ENCODE results near the gene ATXN1. TPM values are rescaled to one million over a fixed set of nuclear protein-coding genes. Genes with fewer than 3 reads are reported as not detected.

Gene ATXN1
- total and polyA plus RNA-seq, 2 experiments from 2014 or later, result 4.8 to 9.1 TPM

- H3K9me2 ChIP-seq (ENCODE audit: insufficient read depth), result no peaks in the 10 kb centered on the region
- 0 out of 2 replicates have a peak, but pooled peaks cover 4% of the 10 kb centered on the region for H3K79me2 ChIP-seq (replicated peaks; ENCODE audit: insufficient read depth)
- Mint-ChIP-seq H3K4me1 (peaks cover 32% of the 10 kb centered on the region), H3K9me3 (no peaks in the 10 kb centered on the region), H3K36me3 (ENCODE audit: low read depth) (no peaks in the 10 kb centered on the region), H3K27me3 (ENCODE audit: insufficient read depth, low read depth, poor library complexity) (peaks cover 24% of the 10 kb centered on the region), H3K4me3 (peak overlapping the region; percentile 92), H3K27ac (no peak overlapping the region)
- no peaks in the 10 kb centered on the region for H3F3A ChIP-seq (replicated peaks; ENCODE audit: low read depth)
- peak overlapping the region; percentile 91 for H3K4me2 ChIP-seq
- no peak for ATAC-seq
- H3K27ac ChIP-seq (ENCODE audit: low read depth), result no peak overlapping the region
- peaks cover 16% of the 10 kb centered on the region for H3K27me3 ChIP-seq (ENCODE audit: insufficient read depth)
- TF ChIP-seq, protein P1, sequence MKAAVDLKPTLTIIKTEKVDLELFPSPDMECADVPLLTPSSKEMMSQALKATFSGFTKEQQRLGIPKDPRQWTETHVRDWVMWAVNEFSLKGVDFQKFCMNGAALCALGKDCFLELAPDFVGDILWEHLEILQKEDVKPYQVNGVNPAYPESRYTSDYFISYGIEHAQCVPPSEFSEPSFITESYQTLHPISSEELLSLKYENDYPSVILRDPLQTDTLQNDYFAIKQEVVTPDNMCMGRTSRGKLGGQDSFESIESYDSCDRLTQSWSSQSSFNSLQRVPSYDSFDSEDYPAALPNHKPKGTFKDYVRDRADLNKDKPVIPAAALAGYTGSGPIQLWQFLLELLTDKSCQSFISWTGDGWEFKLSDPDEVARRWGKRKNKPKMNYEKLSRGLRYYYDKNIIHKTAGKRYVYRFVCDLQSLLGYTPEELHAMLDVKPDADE (IDR thresholded peaks at IDR 0.05), result no peak
- TF ChIP-seq, protein P2, sequence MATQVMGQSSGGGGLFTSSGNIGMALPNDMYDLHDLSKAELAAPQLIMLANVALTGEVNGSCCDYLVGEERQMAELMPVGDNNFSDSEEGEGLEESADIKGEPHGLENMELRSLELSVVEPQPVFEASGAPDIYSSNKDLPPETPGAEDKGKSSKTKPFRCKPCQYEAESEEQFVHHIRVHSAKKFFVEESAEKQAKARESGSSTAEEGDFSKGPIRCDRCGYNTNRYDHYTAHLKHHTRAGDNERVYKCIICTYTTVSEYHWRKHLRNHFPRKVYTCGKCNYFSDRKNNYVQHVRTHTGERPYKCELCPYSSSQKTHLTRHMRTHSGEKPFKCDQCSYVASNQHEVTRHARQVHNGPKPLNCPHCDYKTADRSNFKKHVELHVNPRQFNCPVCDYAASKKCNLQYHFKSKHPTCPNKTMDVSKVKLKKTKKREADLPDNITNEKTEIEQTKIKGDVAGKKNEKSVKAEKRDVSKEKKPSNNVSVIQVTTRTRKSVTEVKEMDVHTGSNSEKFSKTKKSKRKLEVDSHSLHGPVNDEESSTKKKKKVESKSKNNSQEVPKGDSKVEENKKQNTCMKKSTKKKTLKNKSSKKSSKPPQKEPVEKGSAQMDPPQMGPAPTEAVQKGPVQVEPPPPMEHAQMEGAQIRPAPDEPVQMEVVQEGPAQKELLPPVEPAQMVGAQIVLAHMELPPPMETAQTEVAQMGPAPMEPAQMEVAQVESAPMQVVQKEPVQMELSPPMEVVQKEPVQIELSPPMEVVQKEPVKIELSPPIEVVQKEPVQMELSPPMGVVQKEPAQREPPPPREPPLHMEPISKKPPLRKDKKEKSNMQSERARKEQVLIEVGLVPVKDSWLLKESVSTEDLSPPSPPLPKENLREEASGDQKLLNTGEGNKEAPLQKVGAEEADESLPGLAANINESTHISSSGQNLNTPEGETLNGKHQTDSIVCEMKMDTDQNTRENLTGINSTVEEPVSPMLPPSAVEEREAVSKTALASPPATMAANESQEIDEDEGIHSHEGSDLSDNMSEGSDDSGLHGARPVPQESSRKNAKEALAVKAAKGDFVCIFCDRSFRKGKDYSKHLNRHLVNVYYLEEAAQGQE (IDR thresholded peaks at IDR 0.05; ENCODE audit: unreplicated experiment), result no peak
- TF ChIP-seq NANOG (IDR thresholded peaks at IDR 0.05; ENCODE audit: borderline replicate concordance) (no peak), ZNF114 (CRISPR knock-in tag; IDR thresholded peaks at IDR 0.05) (no peak), EZH2 (IDR thresholded peaks at IDR 0.05; ENCODE audit: low read depth, unreplicated experiment) (no peak), CTCF (conservative IDR thresholded peaks at IDR 0.05; ENCODE audit: low read depth in 2 of 2) (no peak)
- peak overlapping the region; percentile 68 for H3K4me3 ChIP-seq
- H2AFZ ChIP-seq, result no peak overlapping the region
- H3K36me3 ChIP-seq (ENCODE audit: insufficient read depth), result no peaks in the 10 kb centered on the region
- DNase-seq (ENCODE audit: low spot score), result peak; percentile 51
- H4K20me1 ChIP-seq (replicated peaks; ENCODE audit: insufficient read depth), result no peaks in the 10 kb centered on the region
- H3K4me1 ChIP-seq (ENCODE audit: insufficient read depth), result peaks cover 10% of the 10 kb centered on the region
Measured at GRCh38 chr6:16758163-16758975, 2.9 kb downstream of the ATXN1 start.

DNA sequence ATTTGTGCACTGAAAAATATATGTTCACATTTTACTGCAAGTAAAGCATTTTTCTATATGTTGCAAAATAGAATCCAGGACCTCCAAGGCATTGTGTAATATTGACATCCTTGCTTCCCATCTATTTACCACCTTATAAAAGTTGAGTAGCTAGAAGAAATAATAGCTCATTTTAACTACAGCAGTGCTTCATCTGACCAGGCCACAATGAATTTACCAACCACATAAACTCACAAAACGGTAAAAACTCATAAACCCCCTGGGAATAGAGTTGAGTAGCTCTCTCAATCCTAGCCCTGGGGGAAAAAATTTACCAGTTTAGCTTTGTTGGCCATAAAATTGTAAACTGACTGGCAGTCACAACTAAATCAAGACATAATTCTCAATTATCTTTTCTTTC is 3.9 kb downstream of the ATXN1 start:
- ATAC-seq (no peak), DNase-seq (ENCODE audit: low spot score) (no peak)
- Histone ChIP-seq H3K9me2 (ENCODE audit: insufficient read depth) (no peaks in the 10 kb centered on the region), H3K4me2 (no peak overlapping the region), H2AFZ (no peak overlapping the region), H3K79me2 (replicated peaks; ENCODE audit: insufficient read depth) (0 out of 2 replicates have a peak, but pooled peaks cover 4% of the 10 kb centered on the region), H3K4me1 (ENCODE audit: insufficient read depth) (peaks cover 10% of the 10 kb centered on the region), H3K4me3 (no peak overlapping the region), H3K27ac (ENCODE audit: low read depth) (no peak overlapping the region), H3K36me3 (ENCODE audit: insufficient read depth) (no peaks in the 10 kb centered on the region), H3F3A (replicated peaks; ENCODE audit: low read depth) (no peaks in the 10 kb centered on the region), H3K27me3 (ENCODE audit: insufficient read depth) (peaks cover 10% of the 10 kb centered on the region; the same call in 1 of the 2 replicates), H4K20me1 (replicated peaks; ENCODE audit: insufficient read depth) (no peaks in the 10 kb centered on the region)
- Mint-ChIP-seq H3K4me3 (no peak overlapping the region), H3K4me1 (peaks cover 32% of the 10 kb centered on the region), H3K9me3 (no peaks in the 10 kb centered on the region), H3K36me3 (ENCODE audit: low read depth) (no peaks in the 10 kb centered on the region), H3K27me3 (ENCODE audit: insufficient read depth, low read depth, poor library complexity) (peaks cover 24% of the 10 kb centered on the region), H3K27ac (no peak overlapping the region)
- TF ChIP-seq ZNF462 (CRISPR knock-in tag; IDR thresholded peaks at IDR 0.05), result no peak
- TF ChIP-seq NANOG (IDR thresholded peaks at IDR 0.05; ENCODE audit: borderline replicate concordance), result no peak

Data from GM23338 (cell line).